T1000 (cell line): ENCODE data around the gene PJA2.

ENCODE experiments used
- DNase-seq: peaks from one replicate; lab custom pipeline; 2025; ENCODE audit warnings: mixed read lengths; lab: John Stamatoyannopoulos, UW

Gene PJA2

DNA sequence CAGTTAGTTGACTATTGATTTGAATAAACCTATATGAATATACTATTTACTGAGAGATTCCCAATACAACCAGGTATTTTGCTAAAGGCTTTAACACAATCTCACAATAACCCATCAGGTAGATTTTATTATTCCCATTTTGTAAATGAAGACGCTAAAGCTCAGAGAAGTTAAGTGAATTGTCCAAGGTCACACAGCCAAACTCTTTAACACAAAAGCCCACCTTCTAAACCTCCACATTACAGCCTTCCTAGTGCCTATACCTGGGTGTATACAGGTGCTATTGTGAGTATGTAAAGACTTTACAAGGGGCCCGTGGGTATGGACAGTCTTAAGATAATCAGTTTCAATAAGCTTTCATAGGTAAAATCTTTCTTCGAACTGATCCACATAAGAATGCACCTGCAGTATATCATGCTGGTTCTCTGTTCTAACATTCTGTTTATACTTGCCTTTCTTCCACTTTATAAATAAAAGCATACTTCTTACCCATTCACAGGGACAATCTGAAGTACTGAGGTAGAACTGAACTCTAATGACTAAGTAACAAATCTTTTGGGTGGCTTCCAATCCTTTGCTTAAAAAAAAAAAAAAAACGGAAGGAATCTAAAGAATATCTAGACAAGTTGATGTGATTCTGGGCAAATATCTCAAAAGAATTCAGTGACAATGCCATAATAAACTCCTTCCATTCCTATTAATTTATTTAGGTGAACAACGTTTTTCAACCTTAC lies 59.1 kb downstream of the PJA2 start:
- DNase-seq = no peak

DNA sequence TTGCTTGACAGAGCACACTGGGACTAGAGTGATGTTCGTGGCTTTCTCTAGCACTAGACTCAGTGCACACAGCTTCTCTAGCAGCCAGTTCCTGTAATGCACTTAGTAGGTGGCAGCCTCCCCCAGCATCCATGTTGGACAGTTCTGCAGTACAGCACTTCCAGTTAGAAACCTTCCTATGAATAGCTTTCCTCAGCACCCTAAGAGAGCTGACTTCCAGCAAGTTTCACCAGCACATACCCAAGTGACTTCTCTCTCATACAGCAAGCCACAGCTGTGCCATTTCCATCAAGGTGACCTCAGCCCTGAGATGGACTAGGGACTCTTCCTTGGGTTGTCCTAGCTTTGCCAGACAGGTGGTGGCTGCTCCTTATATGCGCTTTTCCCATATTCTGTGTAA lies 60.4 kb downstream of the PJA2 start:
- DNase-seq = no peak

DNA sequence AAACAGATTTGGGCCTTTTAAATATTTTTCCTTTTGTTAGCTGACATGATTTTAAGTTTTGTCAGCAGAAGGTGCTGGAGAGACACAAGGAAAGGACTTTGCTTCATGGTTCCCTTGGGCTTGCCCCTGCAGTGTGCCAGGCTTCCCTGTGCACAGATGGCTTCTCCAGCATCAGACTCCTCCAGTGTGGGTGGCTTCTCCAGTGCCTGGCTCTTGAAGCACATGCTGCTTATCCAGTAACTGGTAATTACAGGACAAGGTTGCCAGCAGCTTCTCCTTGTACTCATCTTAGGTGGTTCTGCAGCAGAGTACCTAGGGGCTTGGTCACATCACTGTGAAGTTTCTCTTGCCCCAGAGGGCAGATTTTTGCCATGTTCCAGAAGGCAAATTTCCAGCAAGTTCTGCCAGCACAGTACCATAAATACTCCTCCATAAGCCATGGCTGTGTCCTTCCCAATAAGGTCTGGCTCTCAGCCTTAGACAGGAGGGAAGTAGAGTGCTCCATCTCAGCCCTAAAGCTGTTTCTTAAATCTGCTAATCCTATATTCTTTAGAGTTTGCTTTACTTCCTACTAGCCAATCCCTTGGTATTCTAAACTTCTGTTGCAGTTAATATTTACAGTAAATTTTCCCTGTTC lies 62.4 kb downstream of the PJA2 start:
- DNase-seq = no peak

DNA sequence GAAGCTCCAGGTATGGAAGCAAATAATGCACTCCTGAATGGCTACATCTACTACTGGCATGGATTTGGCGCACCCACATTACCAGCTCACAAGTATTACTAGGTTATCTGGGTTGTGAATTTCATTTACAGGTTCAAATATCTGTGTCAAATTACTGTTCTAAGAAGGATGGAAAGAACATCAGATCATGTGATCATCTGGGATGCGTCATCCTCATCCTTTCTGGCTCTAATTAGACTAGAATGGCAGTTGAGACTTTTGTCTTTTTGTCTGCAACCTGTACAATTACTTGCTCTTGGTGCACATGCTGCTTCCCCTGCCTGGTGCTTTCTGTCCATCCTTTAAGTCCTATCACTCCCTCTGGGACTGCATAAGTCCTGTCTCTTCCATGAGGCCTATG lies 64.1 kb downstream of the PJA2 start:
- no peak for DNase-seq

DNA sequence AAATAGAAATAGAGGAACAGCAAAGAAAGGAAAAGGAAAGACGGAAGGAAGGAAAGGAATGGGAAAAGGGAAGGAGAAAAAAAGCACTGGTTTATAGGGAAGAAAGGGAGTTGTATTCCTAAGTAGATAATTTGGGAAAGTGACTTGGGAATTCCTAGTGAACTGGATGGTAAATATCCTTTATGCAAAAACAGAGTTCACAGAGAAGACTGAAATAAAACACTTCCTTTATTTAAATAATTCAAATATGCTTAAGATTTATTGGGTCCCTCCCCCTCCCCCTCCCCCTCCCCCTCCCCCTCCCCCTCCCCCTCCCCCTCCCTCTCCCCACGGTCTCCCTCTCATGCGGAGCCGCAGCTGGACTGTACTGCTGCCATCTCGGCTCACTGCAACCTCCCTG lies 69.4 kb downstream of the PJA2 start:
- no peak for DNase-seq

DNA sequence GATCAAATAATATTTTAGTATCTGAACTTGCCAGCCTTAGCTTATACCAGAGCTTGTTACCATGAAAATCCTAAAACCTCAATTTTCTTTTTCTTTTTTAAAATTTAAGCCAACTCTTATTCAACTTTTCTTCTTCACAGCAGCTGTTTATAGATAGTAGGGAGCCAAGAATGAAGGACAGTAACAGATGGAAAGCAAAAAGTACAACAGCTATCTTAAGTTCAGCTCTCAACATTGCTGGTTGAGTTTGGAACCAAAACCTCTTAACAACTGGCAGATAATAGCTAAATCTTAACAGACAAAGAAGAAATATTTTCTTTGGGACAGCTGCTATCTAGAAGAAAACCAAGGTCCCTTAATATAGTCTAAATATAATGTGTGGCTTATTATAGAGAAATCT lies 74.7 kb downstream of the PJA2 start:
- DNase-seq = no peak

DNA sequence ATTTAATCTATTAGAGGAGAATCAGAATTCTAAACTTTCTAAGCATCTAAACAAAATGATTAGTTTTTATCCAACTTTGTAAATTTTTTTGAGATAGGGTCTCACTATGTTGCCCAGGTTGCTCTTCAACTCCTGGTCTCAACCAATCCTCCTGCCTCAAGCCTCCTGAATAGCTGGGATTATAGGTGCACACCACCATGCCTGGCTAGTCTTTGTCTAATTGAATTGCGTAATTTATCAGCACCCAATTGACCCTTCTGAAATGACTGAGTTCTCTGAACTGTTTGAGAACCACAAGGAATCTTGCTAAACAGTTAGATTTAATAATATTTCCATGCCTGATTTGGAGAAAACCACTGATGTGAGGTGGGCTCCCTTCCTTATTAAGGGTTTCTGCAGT lies 75.7 kb downstream of the PJA2 start:
- DNase-seq = no peak

DNA sequence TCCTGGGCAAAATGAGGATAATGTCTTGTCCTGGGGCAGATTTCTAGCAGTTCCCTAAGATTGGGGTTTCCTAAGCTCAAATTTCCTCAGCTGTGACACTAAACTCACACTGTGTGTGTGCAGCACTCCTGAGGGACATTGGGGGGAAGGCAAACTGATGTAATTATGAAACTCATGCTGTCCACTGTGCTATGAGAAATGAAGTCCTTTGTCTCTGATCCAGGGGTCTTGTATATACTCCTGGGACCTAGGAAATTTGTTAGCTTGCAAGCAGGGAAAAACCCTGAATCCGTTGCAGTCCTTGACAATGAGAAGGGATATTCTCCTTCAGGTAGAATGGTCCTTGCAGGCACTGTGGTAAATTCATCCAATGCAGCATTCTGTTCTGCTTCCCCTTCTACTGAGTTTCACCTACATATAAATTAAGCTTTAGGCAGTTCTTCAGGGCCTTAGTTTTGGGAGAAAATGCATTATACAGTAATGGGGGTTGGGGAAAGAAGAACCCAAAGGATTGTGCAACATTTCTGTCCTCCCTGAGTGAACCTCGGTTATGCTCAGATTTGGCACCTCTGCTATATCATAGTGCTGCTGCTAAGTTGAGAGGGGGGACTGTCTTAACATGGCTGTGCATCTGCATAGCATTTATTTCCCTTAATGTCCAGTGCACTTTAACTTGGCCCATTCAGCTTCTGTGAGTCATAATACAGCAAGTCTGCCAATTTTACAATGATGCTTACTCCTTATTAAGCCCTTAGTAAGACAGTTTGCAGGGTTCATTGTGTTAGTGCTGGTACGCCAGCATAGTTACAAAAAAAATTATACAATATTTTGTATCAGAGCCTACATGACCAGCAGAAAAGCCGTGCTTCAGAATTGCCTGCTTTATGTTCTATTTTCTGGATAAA lies 80.2 kb downstream of the PJA2 start:
- no peak for DNase-seq

DNA sequence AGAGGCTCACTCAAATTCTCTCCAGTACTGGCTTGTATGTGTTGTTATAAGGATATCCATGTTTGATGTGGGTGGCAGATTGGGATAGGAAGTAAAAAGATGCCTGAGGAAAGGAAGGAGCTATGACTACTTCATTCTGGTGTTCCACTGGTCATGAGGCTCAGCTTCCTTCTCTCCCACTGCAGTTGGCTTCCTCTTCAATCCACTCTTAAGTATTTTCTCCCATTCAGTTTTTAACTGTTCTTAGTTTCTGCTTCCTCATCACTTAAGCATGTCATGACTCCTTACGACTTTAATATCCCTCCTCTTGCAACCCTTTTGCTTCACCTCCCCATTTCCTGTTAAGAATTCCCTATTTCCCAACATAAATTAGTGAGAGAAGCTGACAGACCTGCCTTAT lies 81.1 kb downstream of the PJA2 start:
- no peak for DNase-seq

DNA sequence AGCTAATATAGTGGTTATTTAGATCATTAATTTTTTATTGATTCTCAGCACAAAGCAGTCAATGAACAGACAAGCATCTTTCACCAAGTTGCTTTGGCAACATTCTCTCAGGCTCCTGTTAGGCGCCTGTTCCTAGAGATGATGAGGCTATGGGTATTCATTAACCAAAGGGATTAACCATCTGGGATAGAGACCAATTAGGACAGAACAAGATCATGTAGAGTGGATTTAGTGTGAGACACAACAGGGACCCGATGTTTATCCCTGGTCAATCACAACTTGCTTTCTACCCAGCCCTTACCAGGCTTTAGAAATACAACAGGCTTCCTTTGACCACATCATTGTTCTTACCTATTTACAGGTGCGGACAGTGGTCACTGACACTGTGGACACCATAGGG lies 82.2 kb downstream of the PJA2 start:
- DNase-seq = no peak

DNA sequence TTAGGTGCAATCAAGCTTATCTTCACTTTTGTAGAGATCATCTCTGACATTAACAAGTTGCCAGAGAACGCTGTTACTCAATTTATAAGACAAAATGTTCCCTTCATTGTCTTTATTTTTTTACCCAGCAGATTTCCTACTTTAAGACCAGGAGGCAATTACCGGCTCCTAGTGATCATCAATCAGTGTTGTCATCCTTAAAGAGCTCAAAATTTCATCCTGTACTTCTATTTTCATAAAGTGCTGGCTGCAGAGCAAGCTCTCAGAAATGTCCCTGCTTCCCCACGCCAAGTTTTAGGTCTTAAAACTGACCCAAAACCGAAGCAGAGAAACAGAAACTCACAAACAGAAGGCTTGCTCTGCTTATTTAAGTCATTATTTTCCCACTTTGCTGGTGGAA lies 82.9 kb downstream of the PJA2 start:
- DNase-seq = no peak

DNA sequence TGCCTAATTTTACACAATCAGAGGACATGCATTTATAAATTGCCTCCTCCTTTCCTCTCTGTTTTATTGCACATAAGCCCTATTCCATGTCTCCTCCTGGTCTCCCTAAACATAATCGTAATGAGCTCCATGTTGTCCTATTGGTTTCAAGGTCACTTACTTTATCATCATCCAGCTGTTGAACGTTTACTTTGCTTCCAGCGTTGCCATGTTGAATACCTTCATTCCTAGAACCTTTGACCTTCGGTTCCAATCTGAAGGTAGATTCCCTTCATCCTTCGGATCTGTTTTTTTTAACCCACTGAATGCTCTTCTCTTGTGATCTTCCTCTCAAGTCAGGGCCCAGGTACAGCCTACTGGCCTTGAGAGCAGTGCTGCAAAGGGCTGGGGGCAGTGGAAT lies 84.3 kb downstream of the PJA2 start:
- no peak for DNase-seq

DNA sequence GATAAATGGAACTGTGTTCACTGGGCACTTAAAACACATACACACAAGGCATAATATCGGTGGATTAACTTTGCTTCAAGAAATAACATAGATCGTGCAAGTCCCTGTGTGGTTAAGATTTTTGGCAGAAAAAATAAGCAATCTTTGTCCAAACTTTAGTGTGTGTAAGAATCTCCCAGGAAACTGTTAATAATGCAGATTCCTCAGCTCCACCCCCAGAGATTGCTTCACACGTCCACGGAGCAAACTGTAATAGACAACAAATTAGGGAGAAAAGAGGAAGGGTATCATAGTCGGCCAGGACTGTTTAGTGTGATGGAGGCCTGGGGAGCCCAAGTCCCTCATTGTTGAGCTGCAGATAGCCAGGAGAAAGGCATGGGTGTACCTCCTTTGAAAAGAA lies 84.8 kb downstream of the PJA2 start:
- no peak for DNase-seq

DNA sequence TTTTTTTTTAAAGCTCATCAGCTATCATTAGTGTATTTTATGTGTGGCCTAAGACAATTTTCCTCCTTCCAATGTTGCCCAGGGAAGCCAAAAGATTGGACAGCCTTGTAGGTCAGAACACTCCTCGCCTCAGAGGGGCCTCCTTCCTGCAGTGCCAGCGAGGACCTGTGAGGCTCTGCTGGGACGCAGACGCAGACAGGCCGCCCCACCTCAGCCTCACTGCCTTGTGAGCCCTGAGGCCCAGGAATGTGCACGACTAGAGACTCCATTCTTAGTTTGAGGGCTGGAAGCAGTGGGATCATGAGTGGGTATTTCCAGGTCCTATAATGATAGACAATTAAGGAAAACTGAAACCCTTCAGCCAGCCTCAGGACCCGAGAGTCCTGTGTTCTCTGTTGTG lies 85.4 kb downstream of the PJA2 start:
- DNase-seq = no peak

DNA sequence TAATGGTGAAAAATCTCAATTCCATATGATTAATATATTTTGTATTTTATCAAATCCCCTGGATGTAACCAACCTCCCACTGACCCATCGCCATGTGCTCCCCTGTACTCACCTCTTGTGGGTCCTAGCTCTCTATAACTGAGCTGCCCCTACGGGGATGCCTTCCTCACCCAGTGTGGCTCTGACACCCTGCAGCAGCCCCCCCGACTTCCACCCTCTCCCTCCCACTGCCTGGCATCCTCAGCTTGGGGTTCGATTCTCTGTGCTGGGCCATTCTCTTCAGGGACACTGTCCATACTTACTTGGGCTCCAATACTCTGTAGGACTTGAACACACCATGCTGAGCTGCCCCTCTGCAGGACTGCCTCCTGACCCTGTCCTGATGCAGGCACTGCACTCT lies 87.1 kb downstream of the PJA2 start:
- DNase-seq = no peak

DNA sequence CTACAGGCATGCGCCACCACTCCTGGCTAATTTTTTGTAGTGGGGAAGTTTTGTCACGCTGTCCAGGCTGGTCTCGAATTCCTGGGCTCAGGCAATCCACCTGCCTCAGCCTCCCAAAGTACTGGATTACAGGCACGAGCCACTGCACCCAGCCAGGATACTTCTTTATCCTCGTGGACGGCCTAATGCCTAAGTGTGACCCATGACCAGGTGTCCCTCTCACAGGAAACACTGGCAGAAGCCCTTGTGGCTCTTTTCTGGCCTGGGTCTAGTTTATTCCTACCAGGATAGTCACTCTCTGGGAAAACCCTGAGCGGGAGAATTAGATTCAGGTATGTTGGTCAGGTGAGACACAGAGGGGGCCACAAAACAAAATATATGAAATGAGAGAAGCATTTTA lies 90.4 kb downstream of the PJA2 start:
- no peak for DNase-seq

DNA sequence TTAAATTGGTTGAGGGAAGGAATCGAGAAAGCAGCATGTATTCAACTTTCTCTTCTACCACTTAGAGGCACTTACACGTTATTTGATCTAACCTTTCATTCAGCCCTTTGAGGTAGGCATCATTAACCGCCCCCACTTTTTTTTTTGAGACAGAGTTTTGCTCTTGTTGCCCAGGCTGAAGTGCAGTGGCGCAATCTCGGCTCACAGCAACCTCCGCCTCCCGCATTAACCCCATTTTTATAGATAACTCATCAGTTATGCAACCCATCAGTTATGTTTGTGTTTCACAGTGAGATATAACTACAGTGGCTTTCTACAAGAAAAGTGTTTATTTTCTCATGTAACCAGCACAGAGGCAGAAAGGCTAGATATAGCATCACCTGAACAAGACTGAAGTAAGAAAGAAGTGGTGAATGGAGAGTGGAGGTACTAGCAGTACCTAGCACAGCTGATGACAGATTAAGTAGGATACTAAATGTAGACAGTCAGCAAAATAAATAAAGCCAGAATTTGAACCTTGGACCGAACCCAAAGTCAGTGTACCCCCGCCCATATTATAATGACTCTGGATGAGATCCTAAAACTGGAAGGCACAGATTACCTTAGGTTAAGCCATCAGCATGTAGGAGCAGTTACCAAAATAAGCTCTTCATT lies 91.2 kb downstream of the PJA2 start:
- DNase-seq = no peak

DNA sequence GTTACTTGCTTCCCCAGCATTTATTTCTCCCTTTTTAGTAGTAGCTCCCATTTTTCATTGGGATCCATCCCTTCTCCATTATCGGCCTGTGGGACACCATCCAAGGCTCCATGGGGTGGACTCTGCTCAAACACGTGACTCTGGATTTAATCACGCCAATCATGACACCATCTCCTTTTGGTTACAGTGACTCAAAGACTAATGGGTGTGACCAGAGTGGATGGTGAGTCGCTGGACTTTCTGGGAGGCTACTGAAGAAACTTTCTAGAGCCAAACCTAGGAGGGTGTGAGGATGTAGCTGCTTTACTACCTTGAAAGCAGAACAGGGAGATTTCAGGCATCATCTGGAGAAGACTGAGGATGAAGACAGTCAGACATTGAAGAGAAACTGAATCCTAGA lies 93.1 kb downstream of the PJA2 start:
- no peak for DNase-seq

DNA sequence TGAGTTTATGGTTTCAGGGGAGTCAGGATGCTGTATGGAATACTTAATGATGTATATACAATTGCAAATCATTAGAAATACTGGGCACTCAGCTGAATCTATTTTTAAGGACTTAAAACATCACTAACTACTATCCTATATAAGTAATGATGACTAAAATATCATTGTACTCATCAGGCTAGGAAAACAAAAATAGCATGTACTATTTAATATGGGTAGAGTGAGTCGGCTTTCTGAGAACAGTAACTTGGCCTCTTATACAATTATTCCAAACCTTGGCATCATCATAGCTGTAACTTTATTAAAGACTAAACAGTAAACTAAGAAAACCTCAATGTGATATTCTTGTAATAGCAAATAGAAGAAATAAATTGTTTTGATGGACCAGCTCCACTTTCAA lies 94.5 kb downstream of the PJA2 start:
- DNase-seq = no peak

DNA sequence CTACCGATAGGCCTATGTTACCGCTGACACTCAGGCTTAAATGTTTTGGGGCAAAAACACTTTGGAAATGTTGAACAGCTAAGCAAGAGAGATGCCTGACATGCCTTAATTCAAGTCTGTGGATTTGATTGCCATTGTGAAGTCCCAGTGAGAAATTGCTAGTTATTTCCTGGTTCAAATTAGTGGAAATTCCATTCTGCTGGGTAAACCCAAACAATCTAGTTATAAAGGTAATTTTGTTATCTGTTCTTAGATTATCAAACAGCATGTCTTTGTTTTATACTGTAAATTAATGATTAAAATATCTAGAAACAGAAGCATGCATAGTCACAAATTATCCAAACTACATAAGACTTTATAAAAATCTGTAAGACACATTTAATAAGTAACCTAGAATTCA lies 96.6 kb downstream of the PJA2 start:
- DNase-seq = no peak

DNA sequence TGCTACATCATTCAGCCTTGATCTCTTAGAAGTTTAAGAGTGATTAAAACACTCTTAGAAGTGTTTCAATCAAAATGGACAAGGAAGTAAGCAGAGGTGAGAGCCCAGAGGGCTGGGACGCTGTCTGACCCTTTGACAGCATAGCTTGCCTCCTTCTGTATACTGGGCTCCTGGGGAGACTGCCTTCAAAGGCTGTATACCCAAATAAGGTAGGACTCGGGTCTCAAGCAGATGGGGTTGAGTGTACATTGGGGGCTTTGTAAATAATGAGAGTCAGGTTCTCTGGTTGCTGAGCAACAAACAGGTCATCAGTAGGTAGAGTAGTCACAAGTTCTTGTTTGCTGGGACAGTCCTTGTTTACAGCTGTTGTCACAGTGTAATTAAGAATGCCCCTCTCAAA lies 97.1 kb downstream of the PJA2 start:
- DNase-seq = no peak

DNA sequence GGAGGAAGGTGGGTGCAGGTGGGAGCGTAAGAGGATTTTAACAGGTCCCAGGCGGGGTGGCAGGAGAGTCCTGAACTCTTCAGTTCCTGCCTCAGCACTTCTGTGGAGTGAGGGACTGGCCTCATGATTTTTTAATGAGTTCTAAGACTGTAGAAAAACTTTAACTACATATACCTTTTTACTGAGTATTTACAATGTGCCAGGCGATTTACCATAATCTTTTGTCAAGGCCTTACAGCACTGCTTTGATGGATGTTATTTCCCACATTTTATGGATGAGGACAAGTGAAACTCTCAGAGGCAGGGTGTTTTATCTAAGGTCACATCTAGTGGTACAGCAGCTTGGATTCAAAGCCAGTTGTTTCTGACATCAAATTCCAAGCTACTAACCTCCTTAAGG lies 99.5 kb downstream of the PJA2 start:
- no peak for DNase-seq
